ENCODE results near the gene RETREG1.

Gene RETREG1

GRCh38 chr5:16510098-16510497 is 106.7 kb downstream of the RETREG1 start:
- TF ChIP-seq, protein P1, sequence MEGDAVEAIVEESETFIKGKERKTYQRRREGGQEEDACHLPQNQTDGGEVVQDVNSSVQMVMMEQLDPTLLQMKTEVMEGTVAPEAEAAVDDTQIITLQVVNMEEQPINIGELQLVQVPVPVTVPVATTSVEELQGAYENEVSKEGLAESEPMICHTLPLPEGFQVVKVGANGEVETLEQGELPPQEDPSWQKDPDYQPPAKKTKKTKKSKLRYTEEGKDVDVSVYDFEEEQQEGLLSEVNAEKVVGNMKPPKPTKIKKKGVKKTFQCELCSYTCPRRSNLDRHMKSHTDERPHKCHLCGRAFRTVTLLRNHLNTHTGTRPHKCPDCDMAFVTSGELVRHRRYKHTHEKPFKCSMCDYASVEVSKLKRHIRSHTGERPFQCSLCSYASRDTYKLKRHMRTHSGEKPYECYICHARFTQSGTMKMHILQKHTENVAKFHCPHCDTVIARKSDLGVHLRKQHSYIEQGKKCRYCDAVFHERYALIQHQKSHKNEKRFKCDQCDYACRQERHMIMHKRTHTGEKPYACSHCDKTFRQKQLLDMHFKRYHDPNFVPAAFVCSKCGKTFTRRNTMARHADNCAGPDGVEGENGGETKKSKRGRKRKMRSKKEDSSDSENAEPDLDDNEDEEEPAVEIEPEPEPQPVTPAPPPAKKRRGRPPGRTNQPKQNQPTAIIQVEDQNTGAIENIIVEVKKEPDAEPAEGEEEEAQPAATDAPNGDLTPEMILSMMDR (IDR thresholded peaks at IDR 0.05; ENCODE audit: low read length, missing control alignments), result no peak
- no peak overlapping the region for H3K4me3 ChIP-seq (replicated peaks; ENCODE audit: low read depth, low read length)

GRCh38 chr5:16508730-16509531 is 107.9 kb downstream of the RETREG1 start:
- TF ChIP-seq, protein P1 (IDR thresholded peaks at IDR 0.05; ENCODE audit: low read length, missing control alignments), result no peak
- no peak overlapping the region for H3K4me3 ChIP-seq (replicated peaks; ENCODE audit: low read depth, low read length)
- DNase-seq (ENCODE audit: low read depth), result no peak

More at GRCh38 chr5:16510098-16510497, 106.7 kb downstream of the RETREG1 start:
- no peak for DNase-seq (ENCODE audit: low read depth)

DNA sequence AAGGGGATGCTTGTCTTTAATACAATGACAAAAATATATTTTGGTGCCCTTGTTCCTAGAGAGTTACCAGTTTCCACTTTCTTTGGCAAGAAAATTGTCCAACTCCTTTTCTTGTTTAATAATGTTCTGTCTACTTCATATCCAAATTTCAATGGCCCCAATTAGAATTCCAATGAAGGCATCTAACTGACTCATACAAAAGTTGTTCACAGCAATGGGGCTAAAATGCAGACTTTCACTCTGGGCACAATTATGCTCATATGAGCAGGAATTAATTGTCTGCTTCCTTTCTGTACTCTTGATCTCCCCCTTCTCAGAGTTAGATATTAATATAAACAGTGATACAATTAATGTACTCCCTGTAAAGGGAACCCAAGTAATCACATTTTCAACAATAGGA is 109.1 kb downstream of the RETREG1 start:
- no peak for DNase-seq (ENCODE audit: low read depth)
- no peak overlapping the region for H3K4me3 ChIP-seq (replicated peaks; ENCODE audit: low read depth, low read length)
- TF ChIP-seq, protein P1 (IDR thresholded peaks at IDR 0.05; ENCODE audit: low read length, missing control alignments), result no peak

DNA sequence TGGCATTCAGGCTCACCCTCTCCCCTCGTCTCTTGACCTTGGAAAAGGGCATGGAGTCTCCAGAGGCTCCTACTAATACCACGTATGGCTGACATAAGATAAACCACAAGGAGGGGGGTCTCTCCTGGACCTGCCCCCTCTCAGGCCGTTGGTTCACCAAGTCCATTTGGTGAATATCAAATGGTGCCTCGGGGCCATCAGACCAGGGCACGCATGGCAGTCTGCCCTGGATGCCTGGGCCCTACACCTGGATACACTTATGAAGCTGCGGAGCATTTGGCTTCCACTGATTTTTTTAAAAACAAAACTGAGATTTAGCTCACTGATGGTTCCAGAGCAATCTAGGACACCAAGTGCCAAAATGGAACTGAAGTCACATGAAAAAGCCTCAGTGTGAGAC is 110.9 kb downstream of the RETREG1 start:
- no peak overlapping the region for H3K4me3 ChIP-seq (replicated peaks; ENCODE audit: low read depth, low read length)
- TF ChIP-seq, protein P1 (IDR thresholded peaks at IDR 0.05; ENCODE audit: low read length, missing control alignments), result no peak
- no peak for DNase-seq (ENCODE audit: low read depth)

GRCh38 chr5:16505140-16505891 is 111.5 kb downstream of the RETREG1 start:
- no peak for DNase-seq (ENCODE audit: low read depth)

GRCh38 chr5:16504571-16504970 is 112.2 kb downstream of the RETREG1 start:
- no peak overlapping the region for H3K4me3 ChIP-seq (replicated peaks; ENCODE audit: low read depth, low read length)
- TF ChIP-seq, protein P1 (IDR thresholded peaks at IDR 0.05; ENCODE audit: low read length, missing control alignments), result no peak
- DNase-seq (ENCODE audit: low read depth), result no peak

More at GRCh38 chr5:16505140-16505891, 111.5 kb downstream of the RETREG1 start:
- TF ChIP-seq, protein P1 (IDR thresholded peaks at IDR 0.05; ENCODE audit: low read length, missing control alignments), result no peak
- H3K4me3 ChIP-seq (replicated peaks; ENCODE audit: low read depth, low read length), result no peak overlapping the region
